Heart left ventricle (tissue), 16 donors: Measurements from ENCODE around the gene LCP2. TPM values are rescaled to one million over a fixed set of nuclear protein-coding genes. Genes with fewer than 3 reads are reported as not detected.

Experiments used
- ATAC-seq, 4 donors: fragments of 200-7000 bp; cut with Tn5 transposase; one replicate each; pipeline ENCODE4 v1.9.1; 2020 to 2022; ENCODE audit warnings: moderate library complexity in 4 of 4, mild to moderate bottlenecking in 3 of 4, moderate number of reproducible peaks in 1 of 4
- DNase-seq, 5 donors: peaks; one replicate each; pipeline ENCODE4 v3.0.0-alpha.2; 2020
- H3K27ac ChIP-seq, 12 donors: fragments of 200-600 bp; sonication (generic) in 4 of 12; one replicate each; pipeline versions ENCODE4 v1.5.0 to v1.8.0; 2016 to 2022; ENCODE audit warnings: mild to moderate bottlenecking in 2 of 12
- H3K27me3 ChIP-seq, 9 donors: fragments of 200-600 bp; sonication (generic) in 2 of 9; one replicate each; pipeline versions ENCODE4 v1.5.1 to v1.8.0; 2016 to 2022; ENCODE audit warnings: mild to moderate bottlenecking in 3 of 9
- H3K36me3 ChIP-seq, 9 donors: fragments of 200-600 bp; sonication (generic) in 2 of 9; one replicate each; pipeline versions ENCODE4 v1.5.0 to v1.8.0; 2018 to 2022; ENCODE audit warnings: mild to moderate bottlenecking in 2 of 9
- H3K4me1 ChIP-seq, 12 donors: fragments of 200-600 bp; sonication (generic) in 4 of 12; one replicate each; pipeline versions ENCODE4 v1.5.0 to v1.8.0; 2016 to 2022; ENCODE audit warnings: mild to moderate bottlenecking in 3 of 12
- H3K4me3 ChIP-seq, 12 donors: fragments of 200-600 bp; sonication (generic) in 4 of 12; one replicate each; pipeline versions ENCODE4 v1.5.0 to v1.8.0; 2017 to 2022; ENCODE audit warnings: mild to moderate bottlenecking in 9 of 12, moderate library complexity in 4 of 12
- H3K9me3 ChIP-seq, 12 donors: fragments of 200-600 bp; sonication (generic) in 4 of 12; one replicate each; pipeline versions ENCODE4 v1.5.0 to v1.8.0; 2016 to 2022; ENCODE audit warnings: mild to moderate bottlenecking in 1 of 12
- CTCF ChIP-seq, 12 donors: fragments of 200-600 bp; sonication (generic) in 4 of 12; IDR thresholded peaks; one replicate each; pipeline versions ENCODE4 v1.5.0 to v1.8.0; 2018 to 2022; ENCODE audit warnings: antibody characterized with exemption in 12 of 12, mild to moderate bottlenecking in 5 of 12
- POLR2A ChIP-seq, 2 donors: fragments of 450-650 bp; IDR thresholded peaks; one replicate each; pipeline ENCODE4 v1.6.1; 2017; ENCODE audit warnings: antibody characterized with exemption in 2 of 2, mild to moderate bottlenecking in 2 of 2, moderate library complexity in 2 of 2
- WGBS, 4 donors: extraction: QIAGEN DNeasy Blood & Tissue Kit in 2 of 4; methylation state at CpG; one replicate each; pipeline versions ENCODE4 v1.1.5 to v1.1.7; 2013 to 2018; 5-methylcytosine and 5-hydroxymethylcytosine counted together
- intact Hi-C, 10 donors: fragments of 100-400 bp; cut with DNase I; formaldehyde crosslinking; loops; one replicate each; pipeline versions ENCODE4 v1.11.1 to v1.14.2; 2022
- polyA plus RNA-seq, 2 donors: library from polyadenylated mRNA; stranded (reverse); fragments of 200-250 nt; gene quantifications; one replicate each; pipeline ENCODE4 v1.2.3, GENCODE V29; 2013
- total RNA-seq, 9 donors: library from RNA; depleted of rRNA in 2 of 9; stranded (reverse); fragments of >200 nt in 2 of 9; fragmentation: NEBNext Ultra II Directional in 3 of 9; extraction: Animal tissue kit (Norgen Biotek cat#: 25700) in 3 of 9; gene quantifications; one replicate each; pipeline versions ENCODE4 v1.1.0 to v1.2.4, GENCODE V29; 2016 to 2023
- donor health status: ischemic (EF 13 %, LVEDD 7.1; RV severe dilation, severe dysfunction).
- donor health status: healthy with polysubstance abuse.
- donor health status: DM: no; HTN: yes; CAD: no.
- donor health status: DM: no; HTN: no; CAD: no.
- donor health status: ischemic (EF 25% LVEDD 6.9; RV normal size, moderate dysfunction).
- donor health status: ischemic (EF 25% LVEDD 5.7; RV mildly dilated, moderate dysfunction).
- donor health status: healthy.
- donor health status: DM: yes; HTN: yes; CAD: no.
- donor health status: ischemic (EF 35%, LVEDD 5.7; RV mildly dilated, moderate dysfunction).
- donor health status: nonischemic (EF 11% LVEDD 7.7; RV severe dilation, severe dysfunction).
- donor health status: DM: yes; HTN: yes; CAD: no.
- donor health status: PGD.
- donor health status: ischemic (EF 29% LVEDD 5.4; RV normal size, mild dysfunction).
- donor health status: nonischemic (EF 23%, LVEDD 6.1; RV moderate dilation, normal function).

Gene LCP2
- total and polyA plus RNA-seq, 11 donors: 2.2 to 73.7 (median 4.6) TPM

GRCh38 chr5:170288551-170288950 is 9.0 kb downstream of the LCP2 start:
- no peak for ATAC-seq
- Histone ChIP-seq H3K27ac (peak overlapping the region in 9 of 12 donors; percentile 34 to 87 (median 56)), H3K9me3 (peaks cover 0 to 20% (median 0%) of the 10 kb centered on the region in 12 donors), H3K36me3 (peaks cover 0 to 89% (median 0%) of the 10 kb centered on the region in 9 donors), H3K4me1 (peaks cover 0 to 89% (median 10%) of the 10 kb centered on the region in 12 donors), H3K4me3 (no peak overlapping the region), H3K27me3 (no peaks in the 10 kb centered on the region)
- intact Hi-C loops: no loop called here
- TF ChIP-seq CTCF (IDR thresholded peaks at IDR 0.05): no peak
- TF ChIP-seq POLR2A (IDR thresholded peaks at IDR 0.05): no peak
- DNase-seq: no peak
- 57 to 61% (median 59%) methylated on average over 3 of the region's 3 CpGs for WGBS, 4 donors

GRCh38 chr5:170288151-170288550 is 9.4 kb downstream of the LCP2 start:
- TF ChIP-seq CTCF (IDR thresholded peaks at IDR 0.05) (no peak), POLR2A (IDR thresholded peaks at IDR 0.05) (no peak)
- peak overlapping the region in 10 of 12 donors; percentile 34 to 87 (median 61) for H3K27ac ChIP-seq
- H3K4me1 ChIP-seq: peaks cover 0 to 90% (median 10%) of the 10 kb centered on the region in 12 donors
- H3K4me3 ChIP-seq: no peak overlapping the region
- no peak for ATAC-seq
- DNase-seq: no peak
- peaks cover 0 to 88% (median 0%) of the 10 kb centered on the region in 9 donors for H3K36me3 ChIP-seq
- 67 to 79% (median 69%) methylated on average over 2 of the region's 2 CpGs for WGBS, 4 donors
- H3K27me3 ChIP-seq: no peaks in the 10 kb centered on the region
- peaks cover 0 to 24% (median 0%) of the 10 kb centered on the region in 12 donors for H3K9me3 ChIP-seq
- intact Hi-C loops: no loop called here

- peak; percentile 75 to 88 (median 81) for ATAC-seq
- Histone ChIP-seq H3K9me3 (peaks cover 0 to 27% (median 0%) of the 10 kb centered on the region in 12 donors), H3K27me3 (no peaks in the 10 kb centered on the region), H3K27ac (peak overlapping the region in 9 of 12 donors; percentile 36 to 87 (median 66)), H3K4me1 (peaks cover 0 to 91% (median 10%) of the 10 kb centered on the region in 12 donors), H3K36me3 (peaks cover 0 to 87% (median 0%) of the 10 kb centered on the region in 9 donors), H3K4me3 (no peak overlapping the region)
- TF ChIP-seq CTCF (IDR thresholded peaks at IDR 0.05) (no peak), POLR2A (IDR thresholded peaks at IDR 0.05) (no peak)
- DNase-seq: peak in 4 of 5 donors; percentile 64 to 78 (median 70)
- 27 to 47% (median 36%) methylated on average over 1 of the region's 1 CpG for WGBS, 4 donors
- intact Hi-C loops: no loop called here
These were observed 10.0 kb downstream of the LCP2 start for GRCh38 chr5:170287532-170287931.

- H3K27ac ChIP-seq: peak overlapping the region in 1 of 12 donors; percentile 87
- WGBS, 4 donors: 67 to 71% (median 69%) methylated on average over 3 of the region's 3 CpGs
- peaks cover 0 to 87% (median 0%) of the 10 kb centered on the region in 9 donors for H3K36me3 ChIP-seq
- ATAC-seq (no peak), DNase-seq (no peak)
- TF ChIP-seq CTCF (IDR thresholded peaks at IDR 0.05): no peak
- TF ChIP-seq POLR2A (IDR thresholded peaks at IDR 0.05): no peak
- H3K27me3 ChIP-seq: no peaks in the 10 kb centered on the region
- intact Hi-C loops: no loop called here
- H3K4me1 ChIP-seq: peaks cover 0 to 91% (median 10%) of the 10 kb centered on the region in 12 donors
- H3K9me3 ChIP-seq: peaks cover 0 to 27% (median 0%) of the 10 kb centered on the region in 12 donors
- H3K4me3 ChIP-seq: no peak overlapping the region
These were observed 11.1 kb downstream of the LCP2 start for GRCh38 chr5:170286386-170286925.
